ENCODE measurements around the gene CARD9. TPM values are rescaled to one million over a fixed set of nuclear protein-coding genes. Genes with fewer than 3 reads are reported as not detected.
A peak's percentile ranks its signal among the peaks of the same experiment; 100 is the strongest.

The CARD9 gene
- total and polyA plus RNA-seq, 2 experiments from 2014 or later, result 0.11 to 0.60 TPM

DNA sequence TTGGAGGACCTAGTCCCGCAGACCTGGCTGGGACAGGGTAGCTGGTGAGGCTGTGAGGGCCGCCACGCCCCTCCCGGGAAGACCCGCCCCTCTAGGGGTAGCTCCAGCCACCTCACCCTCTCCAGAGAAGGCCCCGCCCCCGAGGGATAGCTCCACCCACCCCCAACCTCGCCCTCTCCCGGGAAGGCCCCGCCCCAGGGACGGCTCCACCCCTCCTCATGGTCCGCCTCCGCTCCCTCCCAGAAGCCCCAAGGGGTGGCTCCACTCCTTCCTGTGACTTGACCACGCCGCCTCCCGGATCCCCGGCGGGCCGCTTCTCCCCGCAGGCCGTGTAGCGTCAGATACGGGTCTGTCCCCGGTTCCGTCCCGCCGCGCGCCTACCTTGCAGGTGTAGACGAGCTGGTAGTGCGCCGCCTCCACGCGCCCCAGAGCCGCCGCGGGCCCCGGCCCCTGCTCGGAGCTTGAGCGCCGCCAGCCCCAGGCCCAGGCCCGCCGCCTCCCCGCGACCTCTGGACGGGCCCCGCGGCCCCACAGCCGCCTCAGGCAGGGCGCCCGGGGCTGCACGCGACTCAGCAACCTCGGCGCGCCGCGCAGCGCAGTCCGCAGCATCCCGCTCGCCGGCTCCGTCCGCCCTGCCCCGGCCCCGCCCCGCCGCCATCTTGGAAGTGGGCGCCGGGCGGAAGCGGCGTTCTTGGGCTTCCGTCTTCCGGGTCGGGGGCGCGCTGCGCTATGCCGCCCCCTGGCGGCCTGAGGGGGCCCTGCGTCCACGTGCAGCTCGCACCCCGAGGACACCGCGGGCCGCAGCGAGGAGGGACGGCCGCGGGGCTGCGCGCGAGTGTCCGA is 10.1 kb downstream of the CARD9 start, which contains the start of gene DNLZ:
TSS of gene DNLZ (minus strand) at position 639 of the 843 bp plus-strand sequence. CDS start at position 609, 30 bp downstream.
- DNase-seq, result peak; percentile 98
- Histone ChIP-seq H3K9ac (peak within 1 kb of the TSS; percentile 89), H3K4me1 (ENCODE audit: insufficient read depth) (peaks cover 25% of the 10 kb centered on the region), H4K20me1 (ENCODE audit: insufficient read depth) (no peaks in the 10 kb centered on the region), H3K9me3 (ENCODE audit: low read depth) (no peaks in the 10 kb centered on the region), H3K36me3 (ENCODE audit: low read depth) (no peaks in the 10 kb centered on the region), H2AFZ (peak within 1 kb of the TSS; percentile 70; the same call in 1 of the 2 replicates), H3K9me2 (ENCODE audit: insufficient read depth) (no peaks in the 10 kb centered on the region), H3K27ac (peak within 1 kb of the TSS; percentile 66), H3K27me3 (replicated peaks; ENCODE audit: insufficient read depth) (no peaks in the 10 kb centered on the region), H3K4me2 (ENCODE audit: unreplicated experiment) (peak within 1 kb of the TSS; percentile 70), H3F3A (ENCODE audit: insufficient read depth) (no peaks in the 10 kb centered on the region), H3K79me2 (ENCODE audit: insufficient read depth) (no peaks in the 10 kb centered on the region), H3K4me3 (peak within 1 kb of the TSS; percentile 84)
- in situ Hi-C loops (cut with MboI), result no loop called here
- 1% methylated on average over 43 to 97 of the region's 97 CpGs for WGBS, 2 experiments (ENCODE audit: low coverage in 1 of 2, low lambda C conversion rate in 2 of 2, missing lambda C conversion rate in 2 of 2)
- TF ChIP-seq EZH2 (IDR thresholded peaks at IDR 0.05; ENCODE audit: insufficient read depth, poor library complexity, severe bottlenecking) (no peak), EZH2phosphoT487 (IDR thresholded peaks at IDR 0.05; ENCODE audit: insufficient read depth, low read depth) (no peak)

DNA sequence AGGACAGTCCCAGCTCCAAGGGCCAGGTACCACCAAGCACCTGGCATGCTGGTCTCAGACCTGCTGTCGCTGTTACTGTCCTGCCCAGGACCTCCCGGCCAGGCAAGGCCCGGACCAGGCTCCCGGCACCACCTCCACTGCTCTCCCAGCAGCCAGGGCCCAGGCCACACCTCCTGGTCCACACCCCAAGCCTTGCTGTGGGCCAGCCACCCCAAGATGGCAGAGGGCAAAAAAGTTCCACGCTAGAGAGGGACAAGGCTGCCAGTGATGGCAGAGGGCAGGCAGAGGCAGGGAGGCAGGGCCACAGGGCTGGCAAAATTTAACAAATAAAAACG is 11.1 kb downstream of the CARD9 start:
- Histone ChIP-seq H3K4me2 (ENCODE audit: unreplicated experiment) (no peak overlapping the region), H2AFZ (no peak overlapping the region), H3K9ac (peak overlapping the region; percentile 40), H3K27ac (no peak overlapping the region), H3F3A (ENCODE audit: insufficient read depth) (no peaks in the 10 kb centered on the region), H3K27me3 (replicated peaks; ENCODE audit: insufficient read depth) (no peaks in the 10 kb centered on the region), H4K20me1 (ENCODE audit: insufficient read depth) (no peaks in the 10 kb centered on the region), H3K79me2 (ENCODE audit: insufficient read depth) (no peaks in the 10 kb centered on the region), H3K9me3 (ENCODE audit: low read depth) (no peaks in the 10 kb centered on the region), H3K4me1 (ENCODE audit: insufficient read depth) (peaks cover 25% of the 10 kb centered on the region), H3K36me3 (ENCODE audit: low read depth) (no peaks in the 10 kb centered on the region), H3K9me2 (ENCODE audit: insufficient read depth) (no peaks in the 10 kb centered on the region), H3K4me3 (0 out of 2 replicates have a peak overlapping the region, but pooled peaks have one; percentile 54)
- in situ Hi-C loops (cut with MboI), result no loop called here
- DNase-seq, result no peak
- TF ChIP-seq EZH2 (IDR thresholded peaks at IDR 0.05; ENCODE audit: insufficient read depth, poor library complexity, severe bottlenecking) (no peak), EZH2phosphoT487 (IDR thresholded peaks at IDR 0.05; ENCODE audit: insufficient read depth, low read depth) (no peak)
- WGBS, 2 experiments (ENCODE audit: low coverage in 1 of 2, low lambda C conversion rate in 2 of 2, missing lambda C conversion rate in 2 of 2), result 66% methylated on average over 6 of the region's 6 CpGs

DNA sequence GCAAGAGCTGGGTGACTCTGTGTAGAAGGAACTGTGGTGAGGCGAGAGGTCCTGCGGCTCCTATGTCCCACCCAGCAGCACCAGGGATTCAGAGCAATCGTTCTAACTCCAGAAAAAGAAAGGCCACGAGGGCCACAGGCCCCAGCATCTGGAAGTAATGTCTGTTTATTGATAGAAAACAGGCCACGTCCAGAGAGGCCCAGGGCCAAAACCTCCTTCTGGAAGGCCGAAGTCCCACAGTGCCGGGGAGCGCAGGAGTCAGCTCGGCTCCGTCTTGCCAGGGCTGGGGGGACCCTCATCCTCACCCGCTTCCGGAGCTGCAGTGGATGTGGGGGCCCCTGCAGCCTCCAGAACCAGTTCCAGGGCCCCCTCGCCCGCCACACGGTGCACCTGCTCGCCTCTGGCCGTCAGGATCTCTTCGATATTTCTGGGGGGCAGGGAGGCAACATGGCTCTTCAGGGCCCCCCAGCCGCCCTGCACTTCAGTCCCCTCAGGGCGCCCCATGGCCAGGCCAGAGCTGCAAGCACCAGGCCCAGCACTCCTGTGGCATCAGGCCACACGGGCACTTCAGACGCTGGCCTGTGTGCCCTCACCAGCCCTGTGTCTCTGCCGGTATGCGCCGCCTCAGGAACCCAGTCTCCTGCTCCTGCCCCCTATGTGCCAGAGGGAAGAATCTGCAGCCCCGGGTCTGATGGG is 11.6 kb downstream of the CARD9 start:
- TF ChIP-seq EZH2phosphoT487 (IDR thresholded peaks at IDR 0.05; ENCODE audit: insufficient read depth, low read depth), result no peak
- no peak for TF ChIP-seq EZH2 (IDR thresholded peaks at IDR 0.05; ENCODE audit: insufficient read depth, poor library complexity, severe bottlenecking)
- Histone ChIP-seq H3K4me2 (ENCODE audit: unreplicated experiment) (no peak overlapping the region), H4K20me1 (ENCODE audit: insufficient read depth) (no peaks in the 10 kb centered on the region), H3K4me1 (ENCODE audit: insufficient read depth) (peaks cover 25% of the 10 kb centered on the region), H3K27me3 (replicated peaks; ENCODE audit: insufficient read depth) (no peaks in the 10 kb centered on the region), H2AFZ (no peak overlapping the region), H3K4me3 (no peak overlapping the region), H3K9me2 (ENCODE audit: insufficient read depth) (no peaks in the 10 kb centered on the region), H3K36me3 (ENCODE audit: low read depth) (no peaks in the 10 kb centered on the region), H3F3A (ENCODE audit: insufficient read depth) (no peaks in the 10 kb centered on the region), H3K27ac (no peak overlapping the region), H3K79me2 (ENCODE audit: insufficient read depth) (no peaks in the 10 kb centered on the region), H3K9me3 (ENCODE audit: low read depth) (no peaks in the 10 kb centered on the region), H3K9ac (no peak overlapping the region)
- no peak for DNase-seq
- in situ Hi-C loops (cut with MboI), result no loop called here
- WGBS, 2 experiments (ENCODE audit: low coverage in 1 of 2, low lambda C conversion rate in 2 of 2, missing lambda C conversion rate in 2 of 2), result 71% methylated on average over 23 to 26 of the region's 26 CpGs

DNA sequence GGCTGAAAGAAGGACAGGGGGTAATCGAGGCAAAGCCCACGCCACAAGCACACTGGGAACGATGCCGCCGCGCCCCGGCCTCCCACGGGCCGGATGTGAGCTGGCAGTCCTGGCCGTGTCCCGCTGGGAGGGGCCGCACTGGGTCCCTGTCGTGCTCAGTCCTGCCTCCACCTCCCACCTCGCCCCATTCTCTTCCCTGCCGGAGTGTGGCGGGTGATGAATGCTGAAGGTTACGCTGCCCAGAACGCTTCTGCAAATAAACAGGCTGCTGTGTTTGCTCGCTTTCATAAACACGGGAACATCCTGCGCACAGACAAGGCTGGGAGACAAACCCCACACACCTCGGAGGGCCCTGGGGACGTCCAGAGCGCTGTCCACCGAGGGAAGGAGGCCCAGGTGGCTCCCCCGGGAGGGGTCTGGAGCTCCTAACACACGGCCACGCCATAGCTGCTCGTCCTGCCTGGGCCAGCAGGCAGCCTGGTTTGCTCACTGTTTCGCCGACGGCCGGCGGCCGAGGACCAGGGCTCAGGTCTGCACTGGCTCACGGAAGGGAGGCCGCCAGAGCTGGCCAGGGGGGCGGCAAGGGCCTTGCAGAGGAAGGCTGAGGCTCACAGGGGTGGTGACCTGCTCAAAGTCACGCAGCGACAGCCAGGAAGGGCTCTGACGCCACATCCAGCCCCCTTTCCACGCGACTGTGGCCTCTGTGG is 12.3 kb downstream of the CARD9 start:
- Histone ChIP-seq H3K79me2 (ENCODE audit: insufficient read depth) (no peaks in the 10 kb centered on the region), H4K20me1 (ENCODE audit: insufficient read depth) (no peaks in the 10 kb centered on the region), H2AFZ (no peak overlapping the region), H3K27me3 (replicated peaks; ENCODE audit: insufficient read depth) (no peaks in the 10 kb centered on the region), H3K9me3 (ENCODE audit: low read depth) (no peaks in the 10 kb centered on the region), H3K36me3 (ENCODE audit: low read depth) (no peaks in the 10 kb centered on the region), H3K27ac (peak overlapping the region; percentile 43), H3K9ac (peak overlapping the region; percentile 51), H3K9me2 (ENCODE audit: insufficient read depth) (no peaks in the 10 kb centered on the region), H3F3A (ENCODE audit: insufficient read depth) (no peaks in the 10 kb centered on the region), H3K4me3 (no peak overlapping the region), H3K4me2 (ENCODE audit: unreplicated experiment) (peak overlapping the region; percentile 37), H3K4me1 (ENCODE audit: insufficient read depth) (peaks cover 25% of the 10 kb centered on the region)
- DNase-seq, result peak; percentile 55
- 43 to 46% methylated on average over 41 to 42 of the region's 43 CpGs for WGBS, 2 experiments (ENCODE audit: low coverage in 1 of 2, low lambda C conversion rate in 2 of 2, missing lambda C conversion rate in 2 of 2)
- in situ Hi-C loops (cut with MboI), result no loop called here
- TF ChIP-seq EZH2phosphoT487 (IDR thresholded peaks at IDR 0.05; ENCODE audit: insufficient read depth, low read depth) (no peak), EZH2 (IDR thresholded peaks at IDR 0.05; ENCODE audit: insufficient read depth, poor library complexity, severe bottlenecking) (no peak)
